Measurements from ENCODE around the gene VCX3A.

GRCh38 chrX:6517376-6517775 lies 17.5 kb downstream of the VCX3A start:
- TF ChIP-seq EZH2 (optimal IDR thresholded peaks at IDR 0.05; ENCODE audit: low read depth, low read length) = no peak
- TF ChIP-seq, protein P1, sequence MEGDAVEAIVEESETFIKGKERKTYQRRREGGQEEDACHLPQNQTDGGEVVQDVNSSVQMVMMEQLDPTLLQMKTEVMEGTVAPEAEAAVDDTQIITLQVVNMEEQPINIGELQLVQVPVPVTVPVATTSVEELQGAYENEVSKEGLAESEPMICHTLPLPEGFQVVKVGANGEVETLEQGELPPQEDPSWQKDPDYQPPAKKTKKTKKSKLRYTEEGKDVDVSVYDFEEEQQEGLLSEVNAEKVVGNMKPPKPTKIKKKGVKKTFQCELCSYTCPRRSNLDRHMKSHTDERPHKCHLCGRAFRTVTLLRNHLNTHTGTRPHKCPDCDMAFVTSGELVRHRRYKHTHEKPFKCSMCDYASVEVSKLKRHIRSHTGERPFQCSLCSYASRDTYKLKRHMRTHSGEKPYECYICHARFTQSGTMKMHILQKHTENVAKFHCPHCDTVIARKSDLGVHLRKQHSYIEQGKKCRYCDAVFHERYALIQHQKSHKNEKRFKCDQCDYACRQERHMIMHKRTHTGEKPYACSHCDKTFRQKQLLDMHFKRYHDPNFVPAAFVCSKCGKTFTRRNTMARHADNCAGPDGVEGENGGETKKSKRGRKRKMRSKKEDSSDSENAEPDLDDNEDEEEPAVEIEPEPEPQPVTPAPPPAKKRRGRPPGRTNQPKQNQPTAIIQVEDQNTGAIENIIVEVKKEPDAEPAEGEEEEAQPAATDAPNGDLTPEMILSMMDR (IDR thresholded peaks at IDR 0.05; ENCODE audit: low read length) = no peak
- no peak for TF ChIP-seq EZH2phosphoT487 (IDR thresholded peaks at IDR 0.05; ENCODE audit: low read length)
